HG02642 (cell line): ENCODE data around the gene NFAT5.
"Not testable (repeated sequence)": the region's sequence is repeated elsewhere in the genome, so short reads cannot be mapped to it uniquely, and the experiment has no call there.

Experiments
- ATAC-seq: cut with Tn5 transposase; IDR thresholded peaks from one replicate; pipeline ENCODE4 v1.9.1; 2021; ENCODE audit warnings: mild to moderate bottlenecking; ENCODE audit not compliant: unreplicated experiment, poor library complexity

NFAT5 gene

DNA sequence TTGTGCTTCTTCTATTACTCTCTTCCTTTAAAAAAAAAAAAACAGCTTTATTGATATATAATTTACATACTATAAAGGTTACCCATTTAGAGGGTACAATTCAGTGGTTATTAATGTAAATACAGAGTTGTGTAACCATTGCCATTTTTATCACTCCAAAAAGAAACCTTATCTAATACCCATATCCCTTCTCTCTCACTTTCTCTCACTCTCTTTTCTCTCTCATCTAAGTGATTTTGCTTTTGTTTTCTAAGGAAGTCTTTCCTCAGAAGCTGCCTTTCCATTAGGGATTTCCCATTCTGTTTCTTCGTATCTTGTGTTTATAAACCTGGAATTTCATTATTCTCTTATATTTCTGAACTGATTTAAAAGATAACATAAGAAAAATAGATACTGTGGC, 55.5 kb downstream of the NFAT5 start:
- no peak for ATAC-seq

DNA sequence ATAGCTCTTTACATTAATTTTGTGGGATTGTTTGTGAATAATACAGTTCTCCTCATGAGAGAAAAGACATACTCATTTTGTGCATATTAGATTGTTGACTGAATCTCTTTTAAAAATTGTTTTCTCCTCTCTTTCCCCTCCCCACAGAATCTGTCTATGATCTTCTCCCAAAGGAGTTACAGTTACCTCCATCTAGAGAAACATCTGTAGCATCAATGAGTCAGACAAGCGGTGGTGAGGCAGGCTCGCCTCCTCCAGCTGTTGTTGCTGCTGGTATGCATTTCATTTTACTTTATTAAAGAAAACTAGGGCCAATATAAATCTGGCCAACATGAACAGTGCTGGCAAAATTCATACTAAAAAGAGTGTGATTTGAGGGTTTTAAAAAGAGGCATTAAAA, 60.5 kb downstream of the NFAT5 start:
- no peak for ATAC-seq

DNA sequence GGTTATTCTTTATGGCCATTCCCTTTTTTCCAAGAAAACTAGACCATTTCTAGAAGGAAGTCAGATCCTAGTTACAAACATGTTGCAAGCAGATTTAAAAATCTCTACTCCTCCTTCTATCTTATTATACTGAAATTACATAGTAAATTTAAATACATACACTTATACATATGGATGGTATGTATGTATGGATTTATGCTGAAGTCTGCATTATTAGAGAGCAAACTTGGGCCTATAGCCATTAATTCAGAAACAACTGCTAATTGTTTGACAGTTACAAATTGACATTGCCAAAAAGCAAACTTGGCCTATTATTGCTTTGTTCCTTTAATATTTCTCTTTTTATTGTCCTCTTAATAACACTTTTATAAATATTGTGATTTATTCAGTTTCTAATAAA, 67.1 kb downstream of the NFAT5 start:
- no peak for ATAC-seq

DNA sequence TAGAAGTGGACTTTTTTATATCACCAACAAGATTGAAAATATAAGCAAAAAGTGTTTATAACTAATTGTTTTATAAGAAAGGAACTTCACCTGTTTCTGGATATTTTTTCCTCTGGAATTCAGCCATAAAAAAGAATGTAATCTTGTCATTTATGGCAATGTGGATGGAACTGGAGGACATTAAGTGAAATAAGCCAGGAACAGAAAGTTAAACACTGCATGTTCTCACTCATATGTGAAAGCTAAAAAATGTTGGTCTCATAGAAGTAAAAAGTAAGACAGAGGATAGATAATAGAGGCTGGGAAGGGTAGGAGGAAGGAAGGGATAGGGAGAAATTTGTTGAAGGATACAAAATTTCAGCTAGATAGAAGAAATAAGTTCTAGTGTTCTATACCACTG, 67.6 kb downstream of the NFAT5 start:
- ATAC-seq = no peak

DNA sequence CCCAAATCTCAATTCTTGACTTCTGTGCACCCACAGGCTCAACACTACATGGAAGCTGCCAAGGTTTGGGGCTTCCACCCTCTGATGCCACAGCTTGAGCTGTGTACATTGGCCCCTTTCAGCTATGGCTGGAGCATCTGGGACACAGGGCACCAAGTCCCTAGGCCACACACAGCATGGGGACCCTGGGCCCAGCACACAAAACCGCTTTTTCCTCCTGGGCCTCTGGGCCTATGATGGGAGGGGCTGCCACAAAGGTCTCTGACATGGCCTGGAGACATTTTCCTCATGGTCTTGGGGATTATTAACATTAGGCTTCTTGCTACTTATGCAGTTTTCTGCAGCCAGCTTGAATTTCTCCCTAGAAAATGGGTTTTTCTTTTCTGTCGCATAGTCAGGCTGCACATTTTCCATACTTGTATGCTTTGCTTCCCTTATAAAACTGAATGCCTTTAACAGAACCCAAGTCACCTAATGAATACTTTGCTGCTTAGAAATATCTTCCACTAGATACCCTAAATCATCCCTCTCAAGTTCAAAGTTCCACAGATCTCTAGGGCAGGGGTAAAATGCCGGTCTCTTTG, 70.9 kb downstream of the NFAT5 start:
- ATAC-seq = not testable (repeated sequence)

DNA sequence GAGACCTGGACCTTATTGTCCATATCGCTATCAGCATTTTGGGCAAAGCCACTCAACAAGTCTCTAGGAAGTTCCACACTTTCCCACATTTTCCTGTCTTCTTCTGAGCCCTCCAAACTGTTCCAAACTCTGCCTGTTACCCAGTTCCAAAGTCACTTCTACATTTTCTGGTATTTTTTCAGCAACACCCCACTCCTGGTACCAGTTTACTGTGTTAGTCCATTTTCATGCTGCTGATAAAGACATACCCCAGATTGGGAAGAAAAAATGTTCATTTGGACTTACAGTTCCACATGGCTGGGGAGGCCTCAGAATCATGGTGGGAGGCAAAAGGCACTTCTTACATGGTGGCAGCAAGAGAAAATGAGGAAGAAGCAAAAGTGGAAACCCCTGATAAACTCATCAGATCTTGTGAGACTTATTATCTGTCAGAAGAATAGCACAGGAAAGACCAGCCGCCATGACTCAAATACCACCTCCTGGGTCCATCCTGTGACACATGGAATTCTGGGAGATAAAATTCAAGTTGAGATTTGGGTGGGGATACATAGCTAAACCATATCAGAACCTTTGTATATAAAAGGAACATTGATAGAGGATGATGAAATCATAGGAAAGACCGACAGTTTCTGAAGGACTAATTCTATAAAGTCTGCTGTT, 71.6 kb downstream of the NFAT5 start:
- not testable (repeated sequence) for ATAC-seq

DNA sequence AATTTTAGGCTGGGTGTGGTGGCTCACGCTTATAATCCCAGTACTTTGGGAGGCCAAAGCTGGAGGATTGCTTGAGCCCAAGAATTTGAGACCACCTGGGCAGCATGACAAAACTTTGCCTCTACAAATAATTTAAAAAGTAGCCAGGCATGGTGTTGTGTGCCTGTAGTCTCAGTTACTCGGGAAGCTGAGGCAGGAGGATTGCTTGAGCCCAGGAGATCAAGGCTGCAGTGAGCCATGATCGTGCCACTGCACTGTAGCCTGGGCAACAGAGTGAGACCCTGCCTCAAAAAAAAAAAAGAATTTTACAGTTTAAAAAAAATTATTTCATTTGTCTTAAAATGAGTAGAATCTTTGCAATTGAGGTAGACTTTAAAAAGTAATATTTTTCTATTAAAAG, 78.2 kb downstream of the NFAT5 start:
- ATAC-seq = not testable (repeated sequence)

DNA sequence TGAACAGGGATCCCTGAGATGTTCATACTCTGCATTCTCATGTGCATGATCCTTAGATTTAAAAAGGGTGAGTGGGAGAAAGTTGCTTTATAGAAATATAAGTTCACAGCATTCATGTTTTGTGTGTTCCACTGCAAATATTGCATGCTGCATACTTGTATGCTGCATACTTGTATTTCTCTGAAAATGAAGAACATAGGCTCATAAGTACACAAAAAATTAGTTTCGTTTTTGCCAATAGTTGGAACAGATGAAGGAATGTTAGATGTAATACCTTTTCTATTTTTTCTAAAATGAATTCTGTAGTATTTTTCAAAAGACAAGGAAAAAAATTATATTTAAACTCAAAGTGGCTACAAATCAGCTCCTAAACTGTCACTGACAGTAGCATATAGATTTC, 79.0 kb downstream of the NFAT5 start:
- ATAC-seq = no peak

DNA sequence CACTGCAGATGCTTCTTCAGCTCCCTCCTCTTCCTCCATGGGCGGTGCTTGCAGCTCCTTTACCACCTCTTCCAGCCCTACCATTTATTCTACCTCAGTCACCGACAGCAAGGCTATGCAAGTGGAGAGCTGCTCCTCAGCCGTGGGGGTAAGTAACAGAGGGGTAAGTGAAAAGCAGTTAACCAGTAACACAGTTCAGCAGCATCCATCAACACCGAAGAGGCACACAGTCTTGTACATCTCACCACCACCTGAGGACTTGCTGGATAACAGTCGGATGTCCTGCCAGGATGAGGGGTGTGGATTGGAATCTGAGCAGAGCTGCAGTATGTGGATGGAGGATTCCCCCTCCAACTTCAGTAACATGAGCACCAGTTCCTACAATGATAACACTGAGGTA, 81.3 kb downstream of the NFAT5 start:
- no peak for ATAC-seq

DNA sequence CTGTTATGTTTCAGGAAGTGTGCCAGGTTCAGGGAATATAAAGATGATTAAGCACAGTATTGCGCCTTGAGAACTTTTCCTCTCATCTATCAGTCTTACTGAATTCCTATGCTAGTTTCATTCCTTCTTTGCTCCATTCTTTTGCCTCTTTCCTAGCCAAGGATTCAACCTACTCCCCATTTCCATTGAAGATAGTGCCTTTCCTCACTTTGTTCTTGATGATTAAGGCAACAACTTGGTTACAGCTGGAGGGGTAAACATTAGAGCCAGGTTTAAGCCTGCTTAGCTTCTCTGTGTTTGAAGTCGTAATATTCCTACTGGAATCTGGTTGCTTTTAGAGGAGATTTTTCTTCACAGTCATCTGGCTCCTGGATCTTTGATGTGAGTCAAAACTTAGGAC, 85.5 kb downstream of the NFAT5 start:
- ATAC-seq = no peak

DNA sequence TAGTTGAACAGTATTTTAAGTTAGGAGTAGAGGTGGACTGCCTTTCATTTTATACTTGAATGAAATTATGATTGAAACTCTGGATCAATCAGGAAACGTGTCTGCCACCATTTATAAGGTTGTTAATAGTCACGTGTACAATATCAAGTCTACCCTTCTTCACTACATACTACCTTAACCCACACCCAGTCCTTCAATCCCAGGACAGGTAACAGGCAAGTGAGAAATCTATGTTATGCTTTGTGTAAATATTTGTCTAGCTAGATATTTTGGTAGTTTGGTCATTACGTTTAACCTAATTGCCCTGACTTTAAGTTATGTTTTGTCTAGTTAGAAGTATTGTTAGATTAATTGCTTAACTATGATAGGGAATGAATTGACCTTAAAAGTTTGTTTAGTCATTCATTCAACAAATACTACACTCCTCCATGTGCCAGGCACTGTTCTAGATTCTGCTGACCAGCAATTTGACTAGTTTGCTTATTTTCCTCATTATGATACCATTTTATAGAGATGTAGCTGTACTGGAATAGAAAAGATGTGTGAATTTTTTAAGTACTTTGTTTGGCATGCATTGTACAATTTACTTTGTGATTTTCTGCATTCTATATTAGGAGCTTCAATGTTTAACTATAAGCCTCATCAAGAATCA, 88.6 kb downstream of the NFAT5 start:
- no peak for ATAC-seq

DNA sequence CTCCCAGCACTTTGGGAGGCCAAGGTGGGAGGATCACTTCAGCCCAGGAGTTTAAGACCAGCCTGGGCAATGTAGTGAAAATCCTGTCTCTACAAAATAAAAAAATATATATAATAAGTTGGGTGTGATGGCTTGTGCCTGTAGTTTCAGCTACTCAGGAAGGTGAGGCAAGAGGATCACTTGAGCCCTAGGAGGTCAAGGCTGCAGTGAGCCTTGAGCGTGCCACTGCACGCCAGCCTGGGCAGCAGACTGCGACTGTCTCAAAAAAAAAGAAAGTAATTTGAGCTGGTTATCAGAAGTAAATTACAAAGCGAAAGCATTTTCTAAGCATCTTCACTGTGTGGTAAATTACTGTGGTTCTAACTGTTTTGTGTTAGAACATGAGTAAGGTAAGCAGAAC, 94.4 kb downstream of the NFAT5 start:
- no peak for ATAC-seq

DNA sequence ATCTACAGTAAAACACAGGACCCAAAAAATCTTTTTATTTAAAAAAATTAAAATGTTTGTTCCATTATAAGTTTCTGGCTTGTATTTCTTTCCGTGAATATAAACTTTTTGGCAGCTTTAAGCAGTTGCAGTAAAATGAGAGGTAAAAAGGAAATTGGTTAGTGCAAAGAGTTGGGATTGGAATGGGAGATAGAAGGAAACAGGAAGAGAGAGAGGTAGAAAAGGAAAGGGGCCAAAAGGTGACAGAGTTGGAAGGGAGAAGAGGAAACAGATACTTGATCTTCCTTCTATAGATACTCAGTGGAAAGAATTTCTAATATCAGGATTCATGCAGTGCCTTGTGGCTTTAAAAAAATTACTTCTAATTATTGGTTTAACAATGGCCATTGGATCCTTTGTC, 97.1 kb downstream of the NFAT5 start:
- ATAC-seq = no peak

DNA sequence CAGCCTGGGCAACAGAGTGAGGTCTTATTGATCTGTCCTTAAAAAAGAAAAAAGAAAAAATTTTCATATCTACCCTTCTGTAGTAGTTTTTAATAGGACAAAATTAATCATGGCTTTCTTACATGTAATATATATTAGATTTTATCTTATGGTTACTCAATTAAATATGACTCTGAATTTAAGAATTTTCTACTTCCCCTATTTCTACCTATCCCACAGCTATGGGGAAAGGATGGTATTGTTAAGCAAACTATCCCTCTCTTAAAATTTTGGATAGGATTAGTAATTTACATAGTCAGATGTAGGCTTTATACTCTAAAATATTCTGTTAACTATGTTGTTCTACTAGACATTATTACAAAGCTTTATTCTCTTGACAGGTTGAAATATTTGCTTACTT, 98.1 kb downstream of the NFAT5 start:
- no peak for ATAC-seq

DNA sequence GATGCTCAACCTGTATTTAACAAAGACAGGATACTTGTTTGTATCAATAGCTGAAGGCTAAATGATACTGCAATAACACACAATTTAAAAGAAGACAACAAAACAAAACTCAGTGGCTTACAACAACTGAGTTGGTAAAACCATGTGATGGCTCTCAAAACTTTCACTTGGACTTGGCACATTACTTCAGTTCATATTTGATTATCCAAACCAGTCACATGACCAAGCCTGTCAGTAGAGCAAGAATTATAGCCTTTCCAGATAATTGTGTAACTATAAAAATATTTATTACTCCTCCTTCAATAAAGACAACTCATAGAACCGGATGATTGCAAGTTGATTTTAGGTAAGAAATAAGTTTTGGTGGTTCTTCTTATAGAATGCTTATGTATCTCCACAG, 103.8 kb downstream of the NFAT5 start:
- ATAC-seq = no peak

DNA sequence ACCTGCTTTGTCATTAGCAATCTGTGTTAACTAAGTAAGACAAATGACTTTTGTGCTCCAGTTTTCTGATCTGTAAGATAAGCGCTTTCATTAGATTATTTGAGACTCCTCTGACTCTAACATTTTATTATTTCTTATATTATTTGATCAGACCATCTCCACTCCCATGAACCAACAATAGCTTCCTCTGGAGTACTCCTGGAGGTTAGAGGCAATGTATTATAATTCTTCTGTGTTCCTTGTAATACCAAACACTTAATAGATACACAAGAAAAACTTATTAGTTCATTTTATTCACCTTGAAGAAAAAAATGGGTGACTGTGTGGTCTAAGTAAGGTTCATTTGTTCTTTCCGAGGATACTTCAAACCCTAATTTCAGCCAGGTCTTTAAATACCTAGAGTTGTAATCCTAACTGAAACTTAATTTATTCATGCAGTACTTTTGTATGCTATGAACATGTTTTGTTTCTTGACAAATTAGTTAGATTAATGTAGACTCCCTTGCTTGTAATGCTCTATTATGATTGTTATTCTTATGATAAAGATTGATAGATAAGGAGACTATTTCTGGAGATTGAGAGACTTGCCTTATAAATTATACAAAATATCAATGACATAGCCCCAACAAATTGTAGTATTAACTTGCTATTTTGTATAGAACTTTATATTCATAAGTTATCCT, 106.7 kb downstream of the NFAT5 start:
- no peak for ATAC-seq

DNA sequence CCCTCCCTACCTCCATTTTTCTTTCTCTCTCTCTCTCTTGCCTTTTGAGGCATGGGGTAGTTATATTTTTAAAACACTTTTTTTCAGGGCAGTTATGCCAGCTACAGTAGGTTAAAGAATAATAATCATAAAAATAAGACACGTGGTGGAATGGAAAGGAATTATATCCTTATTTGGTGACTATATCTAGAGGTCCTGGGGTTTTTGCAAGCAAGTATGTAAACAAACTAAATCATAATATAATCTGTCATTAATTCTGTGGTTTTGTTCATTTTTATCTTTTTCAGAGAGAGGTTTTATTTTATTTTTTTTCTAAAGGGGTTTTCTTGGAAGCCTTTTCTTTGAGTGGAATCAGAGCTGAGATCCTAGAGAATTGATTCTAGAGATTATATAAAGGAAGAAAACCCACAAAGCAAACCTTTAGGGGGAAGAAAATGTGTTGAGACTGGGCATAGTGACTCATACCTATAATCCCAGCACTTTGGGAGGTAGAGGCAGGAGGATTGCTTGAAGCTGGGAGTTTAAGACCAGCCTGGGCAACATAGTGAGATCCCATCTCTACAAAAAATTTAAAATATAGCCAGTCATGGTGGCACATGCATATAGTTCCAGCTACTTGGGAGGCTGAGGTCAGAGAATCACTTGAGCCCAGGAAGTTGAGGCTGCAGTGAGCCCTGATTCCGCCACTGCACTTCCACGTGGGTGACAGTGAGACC, 107.4 kb downstream of the NFAT5 start:
- no peak for ATAC-seq

DNA sequence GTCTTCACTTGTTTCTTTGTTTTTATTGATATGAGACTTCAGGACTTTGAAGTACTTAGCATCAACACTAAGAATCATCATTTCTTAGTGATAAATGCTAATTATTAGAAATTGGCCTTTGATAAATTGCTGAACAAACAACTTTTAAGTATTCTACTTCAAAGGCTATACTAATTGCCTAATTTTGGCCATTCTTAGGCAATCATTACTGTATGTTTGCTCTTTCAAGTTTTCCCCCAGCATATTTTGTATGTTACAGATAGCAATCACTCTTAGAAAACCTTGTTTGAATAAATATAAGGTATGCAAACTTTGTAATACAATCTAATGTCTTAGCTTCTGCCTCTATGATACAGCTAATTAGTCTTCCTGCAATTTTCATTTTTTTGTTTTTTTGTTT, 114.6 kb downstream of the NFAT5 start:
- ATAC-seq = no peak

DNA sequence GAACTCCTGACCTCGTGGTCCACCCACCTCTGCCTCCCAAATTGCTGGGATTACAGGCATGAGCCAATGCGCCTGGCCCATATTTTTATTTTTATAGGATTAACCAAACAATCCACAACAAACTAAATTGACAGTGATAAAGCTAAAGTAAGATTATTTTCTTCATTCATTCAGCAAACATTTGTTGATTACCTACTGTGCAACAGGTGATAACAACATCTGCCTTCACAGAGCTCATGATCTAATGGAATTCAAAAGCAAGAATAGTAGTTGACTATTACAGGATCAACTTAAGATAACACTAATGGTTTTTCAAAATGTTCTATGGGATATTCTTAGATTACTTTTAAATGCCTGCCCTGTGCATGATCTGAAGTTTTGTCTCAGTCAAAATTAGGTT, 122.8 kb downstream of the NFAT5 start:
- no peak for ATAC-seq

DNA sequence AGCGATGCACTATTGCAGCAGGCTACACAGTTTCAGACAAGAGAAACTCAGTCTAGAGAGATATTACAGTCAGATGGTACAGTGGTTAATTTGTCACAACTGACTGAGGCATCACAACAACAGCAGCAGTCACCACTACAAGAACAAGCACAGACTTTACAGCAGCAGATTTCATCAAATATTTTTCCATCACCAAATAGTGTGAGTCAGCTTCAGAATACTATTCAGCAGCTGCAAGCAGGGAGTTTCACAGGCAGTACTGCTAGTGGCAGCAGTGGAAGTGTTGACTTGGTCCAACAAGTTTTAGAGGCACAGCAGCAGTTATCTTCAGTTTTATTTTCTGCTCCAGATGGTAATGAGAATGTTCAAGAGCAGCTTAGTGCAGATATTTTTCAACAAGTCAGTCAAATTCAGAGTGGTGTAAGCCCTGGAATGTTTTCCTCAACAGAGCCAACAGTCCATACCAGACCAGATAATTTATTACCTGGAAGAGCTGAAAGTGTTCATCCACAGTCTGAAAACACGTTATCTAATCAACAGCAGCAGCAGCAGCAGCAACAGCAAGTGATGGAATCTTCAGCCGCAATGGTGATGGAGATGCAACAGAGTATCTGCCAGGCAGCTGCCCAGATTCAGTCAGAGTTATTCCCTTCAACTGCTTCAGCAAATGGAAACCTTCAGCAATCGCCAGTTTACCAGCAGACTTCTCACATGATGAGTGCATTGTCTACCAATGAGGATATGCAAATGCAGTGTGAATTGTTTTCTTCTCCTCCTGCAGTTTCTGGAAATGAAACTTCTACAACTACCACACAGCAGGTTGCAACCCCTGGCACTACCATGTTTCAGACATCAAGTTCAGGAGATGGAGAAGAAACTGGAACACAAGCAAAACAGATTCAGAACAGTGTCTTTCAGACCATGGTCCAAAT, 126.5 kb downstream of the NFAT5 start:
- no peak for ATAC-seq
